NCI-H82 treated with DMSO at 0.1 percent for 48 hours (cell line): Measurements from ENCODE around the gene LPCAT1.
"Not testable (repeated sequence)": the region's sequence is repeated elsewhere in the genome, so short reads cannot be mapped to it uniquely, and the experiment has no call there.

Experiments used
- DNase-seq: peaks from one replicate; lab custom pipeline; 2025; ENCODE audit not compliant: unreplicated experiment; lab: John Stamatoyannopoulos, UW

LPCAT1 gene

DNA sequence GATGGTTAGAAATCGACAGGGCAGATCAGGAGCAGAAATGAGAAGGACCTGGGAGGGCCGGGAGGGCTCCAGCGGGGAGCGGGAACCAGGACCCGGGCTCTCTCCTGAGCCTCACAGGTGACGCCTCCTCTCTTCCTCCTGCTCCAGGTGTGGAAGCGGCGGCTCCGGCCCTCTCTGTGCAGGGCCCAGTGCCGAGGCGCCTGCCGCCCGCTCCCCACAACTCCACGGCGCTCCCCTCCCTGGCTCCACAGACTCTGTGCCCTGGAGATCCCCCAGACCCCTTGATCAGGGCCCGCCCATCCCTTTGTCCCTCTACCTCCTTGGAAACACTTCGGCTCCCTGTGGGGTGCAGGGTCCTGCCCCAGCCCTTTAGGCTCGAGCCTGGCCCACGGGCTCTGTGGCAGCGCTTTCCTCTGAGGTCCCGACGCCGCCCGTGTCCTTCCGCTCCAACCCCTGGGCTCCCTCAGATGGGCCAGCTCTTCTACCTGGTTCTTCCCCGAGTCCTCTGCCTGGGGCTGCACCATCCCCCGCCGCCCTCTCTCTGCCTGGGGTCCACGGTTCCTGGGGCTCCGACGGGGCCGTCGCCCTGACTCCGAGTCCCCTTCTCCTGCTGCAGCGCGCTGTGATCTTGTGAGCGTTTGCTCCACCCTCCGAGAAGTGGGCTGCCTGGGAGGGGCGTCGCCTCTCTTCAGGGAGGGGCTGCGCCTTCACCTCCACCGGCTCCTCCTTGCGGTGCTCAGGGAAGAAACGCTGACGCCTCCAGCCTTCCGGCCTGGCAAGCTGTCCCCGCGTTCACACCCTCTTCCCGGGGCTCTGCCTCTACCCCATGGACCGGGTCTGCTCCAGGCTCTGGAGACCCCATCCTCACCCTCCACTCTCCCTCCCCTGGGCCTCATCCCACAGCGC, 56.2 kb downstream of the LPCAT1 start:
- DNase-seq: no peak

- no peak for DNase-seq
Measured at GRCh38 chr5:1466631-1467265, 57.0 kb downstream of the LPCAT1 start.

DNA sequence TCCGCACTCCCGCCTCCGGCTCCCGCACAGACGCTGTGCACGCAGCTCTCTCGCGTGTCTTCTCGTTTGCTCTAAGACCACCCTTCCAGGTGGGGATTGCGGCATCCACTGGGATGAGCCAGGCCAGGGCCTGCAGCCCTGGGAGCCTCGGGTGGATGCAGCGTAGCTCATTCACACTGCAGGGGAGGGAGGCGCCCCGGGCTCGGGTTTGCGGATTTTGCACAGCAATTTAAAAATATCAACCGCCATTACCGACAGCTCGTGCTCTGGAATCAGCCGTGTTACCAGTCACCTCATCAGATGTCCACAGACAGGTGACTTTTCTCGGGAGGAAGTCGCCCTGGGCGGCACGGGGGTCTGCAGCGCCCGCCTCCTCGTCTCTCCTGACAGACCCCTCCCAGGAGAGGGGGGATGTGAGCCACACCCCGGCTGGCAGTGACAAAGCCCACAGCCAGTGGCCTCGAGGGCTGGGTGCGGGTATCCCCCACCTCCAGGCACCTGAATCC, 57.7 kb downstream of the LPCAT1 start:
- no peak for DNase-seq

- no peak for DNase-seq
Measured at GRCh38 chr5:1465117-1465516, 58.6 kb downstream of the LPCAT1 start.

DNA sequence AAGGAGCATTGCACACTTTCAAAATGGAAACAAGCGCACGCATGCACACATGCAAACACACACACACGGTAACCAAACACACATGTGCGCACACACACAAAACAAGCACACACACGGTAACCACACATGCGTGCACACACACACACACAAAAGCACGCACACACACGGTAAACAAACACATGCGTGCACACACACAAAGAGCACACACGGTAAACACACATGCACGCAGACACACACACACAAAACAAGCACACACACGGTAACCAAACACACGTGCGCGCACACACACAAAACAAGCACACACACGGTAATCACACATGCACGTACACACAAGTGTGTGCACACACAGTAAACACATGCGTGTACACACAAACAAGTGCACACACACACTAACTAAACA, 59.2 kb downstream of the LPCAT1 start:
- DNase-seq: no peak

DNA sequence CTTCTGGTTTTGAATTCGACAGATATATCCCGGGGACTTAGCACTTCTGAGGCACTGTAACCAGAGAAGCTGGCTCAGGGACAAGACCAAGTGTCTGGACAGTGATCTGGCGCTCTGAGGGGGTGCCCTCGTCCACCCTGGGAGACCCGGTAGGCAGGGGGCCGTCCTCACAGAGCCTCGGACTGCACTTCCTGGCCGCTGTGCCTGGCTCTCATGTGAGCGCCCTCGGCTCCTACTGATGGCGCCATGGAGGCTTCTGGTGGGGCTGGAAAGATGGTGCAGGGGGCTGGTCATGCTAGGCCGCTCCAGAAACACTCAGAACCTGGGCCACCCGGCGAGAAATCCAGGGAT, 59.7 kb downstream of the LPCAT1 start:
- no peak for DNase-seq

DNA sequence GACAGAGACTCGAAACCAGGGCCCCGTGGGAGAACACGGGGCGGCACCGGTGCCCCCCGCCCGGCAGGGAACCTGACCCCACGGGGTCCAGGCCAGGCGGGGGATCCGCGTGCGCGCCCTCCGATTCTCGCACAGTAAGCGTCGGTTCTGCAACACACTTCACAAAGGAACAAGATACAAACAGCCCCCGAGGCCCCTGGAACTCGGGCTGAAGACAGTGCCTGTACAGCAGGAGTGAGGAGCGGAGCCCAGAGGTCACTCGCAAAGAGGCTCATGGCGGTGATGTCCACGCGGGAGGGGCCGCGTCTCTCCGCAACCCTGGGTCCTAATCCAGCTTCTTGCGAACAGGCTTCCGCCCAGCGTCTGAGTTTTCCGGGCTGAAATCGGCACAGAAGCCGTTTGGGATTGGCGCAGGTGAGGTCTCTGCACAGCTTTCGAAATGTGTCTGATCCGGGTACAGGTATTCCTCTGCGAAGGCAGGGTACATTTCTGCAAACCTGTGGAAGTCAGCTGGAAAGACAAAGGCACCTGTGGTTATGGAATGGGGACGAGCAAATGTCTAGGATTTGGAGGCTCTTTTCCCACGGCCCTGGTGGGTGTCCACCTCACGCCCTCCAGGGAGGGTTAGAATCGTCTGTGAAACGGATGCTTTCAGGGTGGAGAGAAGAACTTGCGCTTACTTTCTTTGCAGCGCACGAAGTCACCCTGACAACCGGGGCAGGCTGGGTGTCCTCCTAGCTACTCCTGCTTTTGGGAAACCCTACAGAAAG, 60.2 kb downstream of the LPCAT1 start:
- no peak for DNase-seq

GRCh38 chr5:1462358-1462757, 61.4 kb downstream of the LPCAT1 start:
- DNase-seq: no peak

- DNase-seq: no peak
Measured at GRCh38 chr5:1461396-1461795, 62.4 kb downstream of the LPCAT1 start.

- DNase-seq: no peak
Measured at GRCh38 chr5:1460054-1460682, 63.6 kb downstream of the LPCAT1 start.

GRCh38 chr5:1459435-1459834, 64.3 kb downstream of the LPCAT1 start:
- DNase-seq: not testable (repeated sequence)

DNA sequence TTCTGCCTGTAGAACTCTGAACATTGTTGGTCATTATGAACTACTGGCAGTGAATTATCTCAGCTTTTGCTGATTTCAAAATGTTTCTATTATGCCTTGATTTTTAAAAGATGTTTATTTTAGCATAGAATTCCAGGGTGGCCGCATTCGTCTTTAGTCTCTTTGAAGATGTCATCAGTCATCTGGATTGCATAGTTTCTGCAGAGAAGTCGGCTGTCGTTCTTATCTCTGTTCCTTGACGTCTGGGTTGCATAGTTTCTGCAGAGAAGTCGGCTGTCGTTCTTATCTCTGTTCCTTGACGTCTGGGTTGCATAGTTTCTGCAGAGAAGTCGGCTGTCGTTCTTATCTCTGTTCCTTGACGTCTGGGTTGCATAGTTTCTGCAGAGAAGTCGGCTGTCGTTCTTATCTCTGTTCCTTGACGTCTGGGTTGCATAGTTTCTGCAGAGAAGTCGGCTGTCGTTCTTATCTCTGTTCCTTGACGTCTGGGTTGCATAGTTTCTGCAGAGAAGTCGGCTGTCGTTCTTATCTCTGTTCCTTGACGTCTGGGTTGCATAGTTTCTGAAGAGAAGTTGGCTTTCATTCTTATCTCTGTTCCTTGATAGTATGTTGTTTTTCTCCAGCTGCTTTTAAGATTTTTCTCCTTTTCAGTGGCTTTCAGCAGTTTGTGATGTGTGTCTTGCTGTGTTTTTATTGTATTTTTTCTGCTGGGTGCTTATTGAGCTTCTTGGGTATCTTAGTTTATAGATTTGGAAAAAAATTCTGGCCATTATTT, 67.5 kb downstream of the LPCAT1 start:
- not testable (repeated sequence) for DNase-seq

DNA sequence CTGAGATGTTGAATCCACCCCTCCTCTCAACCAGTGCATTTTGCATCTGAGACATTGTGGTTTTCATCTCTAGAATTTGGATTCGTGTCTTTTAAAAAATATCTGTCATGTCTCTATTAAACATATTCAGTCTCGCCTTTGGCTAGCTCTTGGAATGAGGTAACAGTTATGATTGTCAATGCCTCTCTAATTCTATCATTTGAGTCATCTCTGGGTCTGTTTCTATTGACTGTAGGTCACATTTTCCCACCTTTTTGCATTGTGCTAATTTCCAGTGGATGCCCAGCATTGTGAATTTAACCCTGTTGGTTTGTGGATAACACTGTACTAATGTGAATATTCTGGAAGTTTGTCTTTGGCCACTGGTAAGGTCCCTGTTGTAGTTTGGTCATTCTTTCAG, 70.1 kb downstream of the LPCAT1 start:
- DNase-seq: no peak

DNA sequence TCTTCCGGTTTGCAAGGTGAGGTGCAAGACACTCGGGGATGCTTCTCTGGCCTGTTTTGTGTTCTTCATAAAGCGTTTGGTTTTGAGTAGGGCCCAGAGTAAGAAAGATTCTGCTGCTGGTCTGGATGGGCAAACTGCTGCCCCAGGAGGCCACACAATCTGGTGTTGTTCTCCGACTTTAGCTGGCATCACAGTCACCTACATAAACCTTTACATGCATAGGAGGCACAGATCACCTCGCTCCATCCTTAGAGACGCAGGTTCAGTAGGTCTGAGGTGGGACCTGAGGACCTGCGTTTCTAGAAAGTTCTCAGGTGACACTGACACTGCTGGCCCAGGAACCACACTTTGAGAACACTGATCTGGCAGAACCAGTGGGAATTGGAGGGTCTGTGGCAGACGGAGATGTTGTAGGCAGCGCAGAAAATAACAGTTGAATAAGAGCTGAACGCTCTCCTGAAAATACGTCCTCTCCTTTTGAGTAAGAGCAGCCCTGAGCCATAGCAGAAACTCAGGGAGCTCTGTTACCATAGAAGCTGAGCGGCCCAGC, 74.6 kb downstream of the LPCAT1 start:
- no peak for DNase-seq

- no peak for DNase-seq
Measured at GRCh38 chr5:1448511-1449011, 75.2 kb downstream of the LPCAT1 start.

- DNase-seq: no peak
Measured at GRCh38 chr5:1447671-1448361, 75.9 kb downstream of the LPCAT1 start.

DNA sequence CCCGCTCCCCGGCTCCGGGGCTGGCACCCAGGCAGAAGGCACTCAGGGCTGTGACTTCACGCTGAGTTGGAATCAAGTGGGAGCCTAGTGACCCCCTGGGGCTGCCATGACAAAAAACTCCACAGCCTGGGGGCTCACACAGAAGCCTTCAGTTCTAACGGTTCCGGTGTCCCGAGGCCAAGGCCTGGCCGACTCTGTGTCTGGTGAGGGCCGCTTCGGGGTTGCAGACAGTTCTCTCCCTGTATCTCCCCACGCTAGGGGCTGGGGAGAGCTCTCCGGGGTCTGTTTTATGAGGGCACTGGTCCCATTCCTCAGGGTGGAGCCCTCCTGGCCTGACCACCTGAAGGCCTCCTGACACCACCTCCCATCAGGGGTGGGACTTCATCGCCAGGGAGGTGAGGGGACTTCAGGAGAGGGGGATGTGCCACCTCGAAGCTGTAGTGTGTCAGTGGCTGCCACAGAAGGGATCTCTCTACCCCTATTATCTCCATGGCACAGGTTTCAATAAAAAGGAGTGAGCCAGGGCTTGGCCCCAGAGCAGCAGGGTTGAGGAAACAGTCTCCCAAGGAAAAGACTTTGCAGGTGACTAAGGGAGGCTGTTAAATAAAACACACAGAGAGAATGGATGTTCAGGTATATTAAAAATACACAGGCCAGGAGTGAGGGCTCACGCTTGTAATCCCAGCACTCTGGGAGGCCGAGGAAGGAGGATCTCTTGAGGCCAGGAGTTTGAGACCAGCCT, 77.0 kb downstream of the LPCAT1 start:
- DNase-seq: no peak

GRCh38 chr5:1445689-1446601, 77.8 kb downstream of the LPCAT1 start:
- DNase-seq: no peak
